Measurements from ENCODE around the gene GTSF1L. TPM values are rescaled to one million over a fixed set of nuclear protein-coding genes. Genes with fewer than 3 reads are reported as not detected.
"Not testable (repeated sequence)": the region's sequence is repeated elsewhere in the genome, so short reads cannot be mapped to it uniquely, and the experiment has no call there.

The GTSF1L gene
- total RNA-seq (under 1 TPM; 0.73 to 0.80 TPM), polyA plus RNA-seq (1 to 10 TPM in 1 of 3 donors, under 1 TPM in 2; 0.25 to 1.6 (median 0.97) TPM), total RNA-seq (0 to 0.43 (median 0.07) reads per million in 6 experiments)

DNA sequence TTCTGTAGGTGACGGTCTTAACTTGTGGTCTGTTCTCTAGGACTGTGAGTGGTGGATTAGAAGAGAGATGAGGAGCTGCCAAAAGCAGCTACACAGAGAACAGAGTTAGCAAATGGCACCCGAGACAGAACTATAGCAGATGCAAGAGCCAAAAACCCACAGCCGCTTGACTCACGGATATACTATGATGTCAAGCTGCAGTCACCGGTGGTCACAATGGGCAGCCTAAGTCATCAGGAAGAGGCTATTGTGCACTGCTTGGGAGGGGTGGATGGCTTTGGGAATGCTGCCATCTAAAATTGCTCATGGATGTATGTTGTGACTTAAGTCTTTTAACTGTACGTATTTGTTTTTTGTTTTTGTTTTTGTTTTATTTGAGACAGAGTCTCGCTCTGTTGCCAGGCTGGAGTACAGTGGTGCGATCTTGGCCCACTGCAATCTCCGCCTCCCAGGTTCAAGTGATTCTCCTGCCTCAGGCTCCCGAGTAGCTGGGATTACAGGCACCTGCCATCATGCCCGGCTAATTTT lies at the start of gene GTSF1L:
Gene GTSF1L (minus strand): TSS at position 192 of the 528 bp plus-strand sequence. CDS start 308 bp downstream, outside the sequence.
- peaks cover 26 to 69% (median 57%) of the 10 kb centered on the region in 4 donors for H3K4me1 Mint-ChIP-seq
- POLR2A ChIA-PET = interaction anchor here (0.6 to 4.1 kb wide), 2 partner anchors 9 to 260 kb away, joined by 4 to 30 read pairs; no protein-coding TSS in a partner anchor
- H3K27ac Mint-ChIP-seq = peak within 1 kb of the TSS in 9 of 10 donors; percentile 45 to 90 (median 77)
- no peak for ATAC-seq
- DNase-seq = no peak
- no peaks in the 10 kb centered on the region for H3K27me3 Mint-ChIP-seq
- H3K36me3 Mint-ChIP-seq = no peaks in the 10 kb centered on the region
- H3K9me3 Mint-ChIP-seq = peaks cover 0 to 7% (median 3%) of the 10 kb centered on the region in 9 donors
- peak within 1 kb of the TSS in 2 of 10 donors; percentile 14 to 20 for H3K4me3 Mint-ChIP-seq

DNA sequence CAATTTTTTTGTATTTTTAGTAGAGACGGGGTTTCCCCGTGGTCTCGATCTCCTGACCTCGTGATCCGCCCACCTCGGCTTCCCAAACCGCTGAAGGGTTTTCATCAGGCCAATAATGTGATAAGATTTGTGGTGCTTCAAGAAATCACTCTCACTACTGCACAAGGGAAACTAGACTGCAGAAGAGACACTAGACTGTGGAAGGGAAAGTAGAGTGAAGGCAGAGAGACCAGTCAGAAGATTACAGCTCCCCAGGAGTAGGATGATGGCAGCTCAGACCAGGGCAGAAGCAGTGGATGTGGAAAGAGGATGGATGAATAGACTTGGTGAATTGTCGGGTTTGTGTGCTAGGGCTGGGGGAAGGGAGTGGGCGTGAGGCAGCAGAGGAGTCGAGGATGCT lies 48.0 kb upstream of the GTSF1L start:
- H3K9me3 Mint-ChIP-seq = peaks cover 0 to 23% (median 10%) of the 10 kb centered on the region in 9 donors
- no peak overlapping the region for H3K4me3 Mint-ChIP-seq
- H3K4me1 Mint-ChIP-seq = peaks cover 0 to 3% (median 0%) of the 10 kb centered on the region in 4 donors
- peaks cover 8 to 37% (median 23%) of the 10 kb centered on the region in 5 donors for H3K27me3 Mint-ChIP-seq
- H3K27ac Mint-ChIP-seq = no peak overlapping the region
- DNase-seq (no peak), ATAC-seq (no peak)
- POLR2A ChIA-PET = interaction anchor here (0.6 kb wide), 1 partner anchor 147 kb away, joined by 3 read pairs; no protein-coding TSS in a partner anchor
- peaks cover 0 to 8% (median 6%) of the 10 kb centered on the region in 3 donors for H3K36me3 Mint-ChIP-seq

DNA sequence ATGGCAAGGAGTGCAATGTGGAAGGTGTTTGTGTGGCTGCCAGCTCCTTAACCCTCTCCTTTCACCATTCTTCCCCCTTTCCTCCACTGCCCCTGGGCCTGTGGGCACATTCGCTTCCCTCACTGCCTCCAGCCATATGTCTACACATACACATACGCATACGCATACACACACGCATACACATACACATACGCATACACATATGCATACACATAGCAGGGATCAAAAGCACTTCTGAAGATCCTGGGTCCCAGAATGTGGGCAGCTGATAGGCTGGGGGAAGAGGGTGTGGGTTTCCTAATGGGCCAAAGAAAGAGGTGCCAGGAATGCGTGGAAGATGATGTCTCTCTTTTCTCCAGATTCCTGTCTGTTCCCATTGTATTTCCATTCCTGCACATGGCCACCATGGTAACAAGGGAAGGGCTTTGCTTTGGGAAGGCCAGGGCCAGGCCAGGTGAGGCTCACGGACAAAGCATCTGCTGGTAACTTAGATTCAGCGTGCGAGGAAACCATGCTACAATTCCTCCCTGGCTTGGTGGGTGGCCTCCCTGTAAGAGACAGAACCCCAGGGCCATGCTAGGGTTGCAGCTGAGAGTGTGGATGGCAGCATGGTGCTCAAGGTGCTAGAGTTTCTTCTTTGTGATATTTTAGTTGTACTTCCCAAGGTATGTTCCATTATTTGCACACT lies 44.8 kb upstream of the GTSF1L start:
- peaks cover 0 to 3% (median 0%) of the 10 kb centered on the region in 3 donors for H3K36me3 Mint-ChIP-seq
- ATAC-seq = no peak
- DNase-seq = no peak
- H3K4me1 Mint-ChIP-seq = peaks cover 0 to 6% (median 0%) of the 10 kb centered on the region in 4 donors
- H3K27me3 Mint-ChIP-seq = peaks cover 15 to 49% (median 38%) of the 10 kb centered on the region in 5 donors
- H3K27ac Mint-ChIP-seq = no peak overlapping the region
- H3K9me3 Mint-ChIP-seq = peaks cover 0 to 2% (median 0%) of the 10 kb centered on the region in 9 donors
- no peak overlapping the region for H3K4me3 Mint-ChIP-seq
- POLR2A ChIA-PET = no interaction called here

DNA sequence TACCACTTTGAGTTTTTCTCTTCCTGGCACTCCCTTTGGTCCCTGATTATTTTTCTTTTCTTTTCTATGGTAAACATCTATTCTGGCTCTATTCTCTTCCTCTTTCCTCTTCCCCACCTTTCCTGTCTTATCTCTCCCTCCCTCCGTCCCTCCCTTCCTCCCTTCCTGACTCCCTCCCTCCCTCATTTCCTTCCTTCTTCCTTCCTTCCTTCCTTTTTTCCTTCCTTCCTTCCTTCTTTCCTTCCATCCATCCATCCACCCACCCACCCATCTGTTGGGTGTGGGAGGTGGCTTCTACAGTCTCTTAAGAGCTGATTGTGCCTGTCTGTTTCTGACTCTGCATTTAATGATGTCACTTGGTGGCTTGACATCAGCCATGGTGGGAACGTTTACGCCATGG lies 43.5 kb upstream of the GTSF1L start:
- Mint-ChIP-seq H3K27ac (no peak overlapping the region), H3K4me1 (peaks cover 0 to 6% (median 0%) of the 10 kb centered on the region in 4 donors), H3K36me3 (peaks cover 0 to 2% (median 0%) of the 10 kb centered on the region in 3 donors), H3K27me3 (peaks cover 15 to 50% (median 38%) of the 10 kb centered on the region in 5 donors), H3K9me3 (peaks cover 0 to 2% (median 0%) of the 10 kb centered on the region in 9 donors), H3K4me3 (no peak overlapping the region)
- DNase-seq = no peak
- POLR2A ChIA-PET = no interaction called here
- no peak for ATAC-seq

DNA sequence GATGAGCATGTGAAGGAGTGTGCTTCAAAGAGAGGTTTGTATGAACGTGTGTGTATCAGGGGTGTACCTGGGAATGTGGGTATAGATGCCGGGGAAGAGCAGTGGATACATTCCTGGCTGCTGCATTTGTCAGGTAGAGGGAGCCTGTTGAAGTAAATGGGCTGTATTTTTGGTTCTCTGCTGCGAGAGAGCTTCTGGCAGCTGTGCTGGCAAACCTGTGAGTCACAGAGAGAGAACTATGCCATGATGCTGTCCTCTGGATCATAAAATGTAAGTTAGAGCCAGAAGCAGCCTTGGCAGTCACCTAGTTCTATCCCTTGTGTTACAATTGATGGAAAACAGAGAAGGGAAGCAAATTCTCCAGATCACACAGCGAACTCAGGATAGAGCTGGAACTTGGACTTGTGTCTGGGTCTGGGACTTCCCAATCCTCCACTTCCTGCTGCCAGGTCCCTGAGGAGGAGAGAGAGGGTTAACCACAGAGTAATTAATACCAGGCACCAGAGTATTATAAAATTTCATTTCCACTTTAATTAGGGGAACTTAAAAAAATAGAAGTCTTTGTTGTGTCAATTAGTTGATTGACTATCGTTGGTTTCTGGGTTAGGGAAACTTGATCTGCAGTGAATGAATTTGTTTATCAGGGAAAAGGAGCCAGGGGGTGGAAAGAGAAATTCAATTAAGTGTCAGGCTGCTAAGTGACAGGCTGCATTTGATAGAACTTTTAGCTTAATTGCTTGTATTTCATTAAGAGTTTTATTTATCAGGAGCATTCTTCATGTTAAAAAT lies 41.1 kb upstream of the GTSF1L start:
- peaks cover 0 to 5% (median 0%) of the 10 kb centered on the region in 4 donors for H3K4me1 Mint-ChIP-seq
- POLR2A ChIA-PET = no interaction called here
- DNase-seq (no peak), ATAC-seq (no peak)
- H3K9me3 Mint-ChIP-seq = no peaks in the 10 kb centered on the region
- no peaks in the 10 kb centered on the region for H3K36me3 Mint-ChIP-seq
- no peak overlapping the region for H3K4me3 Mint-ChIP-seq
- no peak overlapping the region for H3K27ac Mint-ChIP-seq
- H3K27me3 Mint-ChIP-seq = peaks cover 12 to 41% (median 29%) of the 10 kb centered on the region in 5 donors

DNA sequence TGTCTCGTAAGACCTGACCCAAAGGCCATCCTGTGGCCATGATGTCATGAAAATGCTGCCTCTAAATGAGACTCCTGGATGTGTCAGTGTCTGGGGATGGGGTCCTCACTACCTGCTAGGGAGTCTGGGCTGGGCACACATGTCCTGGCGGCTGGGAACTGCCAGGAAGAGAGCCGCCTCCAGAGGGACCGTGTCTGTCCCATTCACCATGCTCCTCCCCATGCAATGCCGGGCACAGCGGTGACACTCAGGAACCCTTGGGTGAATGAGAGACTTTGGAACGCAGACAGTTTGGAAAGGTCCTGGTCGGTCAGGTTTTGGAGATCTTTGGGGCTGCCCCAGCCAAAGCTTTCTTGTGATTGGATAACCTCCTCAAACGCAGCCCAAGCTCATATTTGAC lies 40.1 kb upstream of the GTSF1L start:
- no peaks in the 10 kb centered on the region for H3K36me3 Mint-ChIP-seq
- no peak overlapping the region for H3K4me3 Mint-ChIP-seq
- DNase-seq (no peak), ATAC-seq (no peak)
- no peaks in the 10 kb centered on the region for H3K9me3 Mint-ChIP-seq
- POLR2A ChIA-PET = no interaction called here
- peaks cover 0 to 5% (median 0%) of the 10 kb centered on the region in 4 donors for H3K4me1 Mint-ChIP-seq
- peaks cover 12 to 32% (median 23%) of the 10 kb centered on the region in 5 donors for H3K27me3 Mint-ChIP-seq
- peak overlapping the region in 1 of 10 donors; percentile 53 for H3K27ac Mint-ChIP-seq

DNA sequence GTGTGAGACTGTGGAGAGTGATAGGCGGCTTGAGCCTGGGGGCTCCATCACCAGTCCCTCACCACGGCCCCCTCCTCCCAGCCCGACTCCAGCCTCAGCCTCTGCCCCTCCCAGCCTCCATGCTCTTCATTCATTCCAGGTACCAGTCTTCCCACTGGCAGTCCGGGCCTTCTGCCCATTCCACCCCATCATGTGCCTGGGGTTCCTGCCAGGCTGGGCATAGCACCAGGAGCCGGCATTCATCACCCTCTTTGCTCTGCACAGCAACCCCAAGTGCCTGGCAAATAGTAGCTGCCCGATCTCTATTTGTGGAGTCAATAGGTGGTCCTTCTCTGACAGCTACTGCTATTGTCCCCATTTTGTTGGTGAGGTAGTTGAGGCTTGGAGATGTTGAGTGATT lies 39.6 kb upstream of the GTSF1L start:
- Mint-ChIP-seq H3K27ac (peak overlapping the region in 1 of 10 donors; percentile 53), H3K4me3 (no peak overlapping the region), H3K4me1 (peaks cover 0 to 5% (median 0%) of the 10 kb centered on the region in 4 donors), H3K9me3 (no peaks in the 10 kb centered on the region), H3K27me3 (peaks cover 12 to 27% (median 20%) of the 10 kb centered on the region in 5 donors), H3K36me3 (no peaks in the 10 kb centered on the region)
- POLR2A ChIA-PET = no interaction called here
- no peak for DNase-seq
- ATAC-seq = no peak

DNA sequence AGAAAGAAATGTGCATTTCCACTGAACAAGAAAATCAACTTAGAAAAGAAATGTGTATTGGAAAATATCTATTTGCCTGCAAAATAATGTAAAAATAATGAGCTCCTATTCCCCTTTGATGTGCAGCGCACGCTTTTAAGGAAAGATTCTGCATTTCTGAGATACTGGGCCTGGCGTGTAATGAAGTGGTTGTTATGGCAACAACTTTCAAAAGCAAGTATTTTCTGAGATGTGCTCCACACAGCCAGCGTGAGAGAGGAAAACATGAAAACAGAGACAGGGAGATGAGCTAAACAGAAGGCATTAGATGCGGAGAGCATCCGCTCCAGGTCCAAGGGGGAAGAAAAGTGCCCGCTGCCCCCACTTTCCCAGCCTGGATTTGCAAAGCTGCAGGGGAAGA lies 39.1 kb upstream of the GTSF1L start:
- Mint-ChIP-seq H3K27me3 (peaks cover 12 to 23% (median 18%) of the 10 kb centered on the region in 5 donors), H3K4me1 (peaks cover 0 to 5% (median 0%) of the 10 kb centered on the region in 4 donors), H3K36me3 (no peaks in the 10 kb centered on the region), H3K4me3 (no peak overlapping the region), H3K9me3 (no peaks in the 10 kb centered on the region), H3K27ac (no peak overlapping the region)
- no peak for ATAC-seq
- DNase-seq = no peak
- POLR2A ChIA-PET = no interaction called here

DNA sequence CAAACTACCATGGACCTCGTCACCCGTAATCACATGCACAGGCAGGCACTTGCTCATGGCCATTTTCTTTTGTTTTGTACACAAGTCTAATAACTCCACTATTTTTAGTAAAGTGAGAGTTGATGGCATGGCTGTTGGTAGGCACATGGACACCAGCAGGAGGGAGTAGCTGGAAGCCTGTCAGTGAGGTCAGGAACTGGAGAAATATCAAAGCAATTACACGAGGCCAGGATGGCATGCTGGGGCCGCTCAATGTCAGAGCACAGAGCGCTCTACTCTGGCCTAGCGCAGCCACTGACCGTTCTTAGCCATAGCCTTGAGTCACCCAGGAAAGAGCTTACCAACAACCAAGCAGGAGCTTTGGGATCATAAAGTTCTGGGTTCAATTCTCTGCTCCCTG lies 36.1 kb upstream of the GTSF1L start:
- no peak for DNase-seq
- no peaks in the 10 kb centered on the region for H3K9me3 Mint-ChIP-seq
- POLR2A ChIA-PET = no interaction called here

DNA sequence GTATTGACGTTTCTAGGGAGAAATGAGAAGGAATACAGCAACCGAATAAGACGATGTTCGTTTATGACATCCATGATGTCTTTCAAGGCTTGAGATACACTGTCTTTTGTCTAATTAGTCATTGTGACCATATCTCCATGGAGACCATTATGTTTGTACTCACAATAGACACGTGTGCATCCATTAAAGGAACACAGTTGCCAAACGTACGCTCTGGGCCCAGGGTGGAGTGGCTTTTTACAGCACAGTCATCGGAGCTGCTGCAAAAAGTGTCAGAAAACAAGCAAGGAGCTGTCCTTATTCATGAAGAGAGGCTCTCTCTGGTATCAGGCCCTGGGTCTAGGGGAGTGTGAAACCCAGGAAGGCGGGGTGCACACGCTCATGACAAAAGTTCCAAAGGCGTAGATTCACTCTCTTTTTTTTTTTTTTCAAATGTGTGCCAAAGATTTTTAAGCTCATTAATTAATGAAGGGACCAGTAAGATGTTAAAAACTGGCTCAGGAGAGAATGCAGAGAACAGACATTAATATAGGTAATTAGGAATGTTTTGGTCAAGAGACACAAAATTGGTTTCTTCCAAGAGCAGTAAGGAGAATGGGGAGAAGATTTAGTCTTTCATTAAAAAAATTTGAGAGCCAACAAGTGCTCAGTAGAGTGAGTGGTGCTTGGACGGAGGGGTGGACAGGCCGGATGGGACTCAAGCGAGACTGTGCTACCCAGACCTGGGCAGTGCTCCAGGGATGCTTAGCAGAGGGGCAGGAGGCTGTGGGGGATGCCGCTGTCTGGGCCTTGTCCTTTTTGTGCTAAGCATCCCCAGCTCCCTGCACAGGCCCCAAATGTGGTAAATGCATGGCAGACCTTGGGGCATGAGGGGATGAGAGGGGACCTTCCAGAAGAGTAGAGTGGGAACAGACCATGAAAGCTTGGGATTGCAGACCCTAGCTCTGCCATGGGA lies 34.9 kb upstream of the GTSF1L start:
- peak overlapping the region in 2 of 10 donors; percentile 4 to 60 for H3K27ac Mint-ChIP-seq
- ATAC-seq = no peak
- H3K4me1 Mint-ChIP-seq = no peaks in the 10 kb centered on the region

More for the DNA sequence above, 36.1 kb upstream of the GTSF1L start:
- peaks cover 5 to 13% (median 10%) of the 10 kb centered on the region in 5 donors for H3K27me3 Mint-ChIP-seq
- H3K4me1 Mint-ChIP-seq = peaks cover 0 to 3% (median 0%) of the 10 kb centered on the region in 4 donors
- H3K27ac Mint-ChIP-seq = no peak overlapping the region
- no peaks in the 10 kb centered on the region for H3K36me3 Mint-ChIP-seq
- H3K4me3 Mint-ChIP-seq = no peak overlapping the region
- ATAC-seq = no peak

DNA sequence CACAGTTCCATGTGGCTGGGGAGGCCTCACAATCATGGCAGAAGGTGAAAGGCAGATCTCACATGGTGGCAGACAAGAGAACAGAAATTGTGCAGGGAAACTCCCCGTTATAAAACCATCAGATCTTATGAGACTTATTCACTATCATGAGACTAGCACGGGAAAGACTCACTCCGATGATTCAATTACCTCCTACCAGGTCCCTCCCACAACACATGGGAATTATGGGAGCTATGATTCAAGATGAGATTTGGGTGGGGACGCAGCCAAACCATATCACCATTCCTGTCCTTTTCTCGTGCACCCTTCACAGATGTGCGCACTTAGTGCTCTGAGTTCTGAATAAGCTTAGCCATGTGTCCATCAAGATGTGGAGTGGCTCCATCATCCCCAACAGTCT lies 31.1 kb upstream of the GTSF1L start:
- H3K36me3 Mint-ChIP-seq, DNase-seq, H3K4me1 Mint-ChIP-seq, ATAC-seq, H3K9me3 Mint-ChIP-seq, H3K4me3 Mint-ChIP-seq, POLR2A ChIA-PET, H3K27me3 Mint-ChIP-seq, H3K27ac Mint-ChIP-seq: not testable (repeated sequence)

More for the DNA sequence above, 34.9 kb upstream of the GTSF1L start:
- POLR2A ChIA-PET = no interaction called here
- DNase-seq = no peak
- Mint-ChIP-seq H3K4me3 (no peak overlapping the region), H3K27me3 (peaks cover 1 to 3% (median 2%) of the 10 kb centered on the region in 5 donors), H3K9me3 (no peaks in the 10 kb centered on the region), H3K36me3 (no peaks in the 10 kb centered on the region)

DNA sequence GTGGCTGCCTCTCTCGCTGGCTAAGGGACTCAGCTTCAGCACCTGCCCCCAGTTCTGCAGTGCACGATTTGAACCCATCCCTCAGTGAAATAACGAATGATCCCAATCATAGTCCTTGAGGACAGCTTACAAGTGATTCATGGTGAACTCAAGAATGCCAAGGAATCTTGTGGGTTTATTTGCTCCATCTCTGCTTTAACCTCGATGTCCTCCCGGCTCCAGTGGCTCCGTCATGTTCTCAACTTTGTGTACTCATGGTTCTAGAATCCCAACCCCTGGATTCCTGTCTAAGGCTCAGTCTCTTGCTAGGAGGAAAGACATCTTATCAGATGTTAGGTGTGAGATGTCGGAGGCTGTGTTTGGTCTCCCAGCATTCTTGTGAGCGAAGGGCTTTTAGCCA lies 29.0 kb upstream of the GTSF1L start:
- DNase-seq (no peak), ATAC-seq (no peak)
- H3K27ac Mint-ChIP-seq = no peak overlapping the region
- H3K27me3 Mint-ChIP-seq = peaks cover 0 to 17% (median 7%) of the 10 kb centered on the region in 5 donors
- POLR2A ChIA-PET = no interaction called here
- no peaks in the 10 kb centered on the region for H3K36me3 Mint-ChIP-seq
- no peak overlapping the region for H3K4me3 Mint-ChIP-seq
- H3K9me3 Mint-ChIP-seq = no peaks in the 10 kb centered on the region
- H3K4me1 Mint-ChIP-seq = peaks cover 7 to 23% (median 9%) of the 10 kb centered on the region in 4 donors
